Upper lobe of left lung (tissue), 6 donors: Measurements from ENCODE around the gene KRTAP9-8. TPM values are rescaled to one million over a fixed set of nuclear protein-coding genes. Genes with fewer than 3 reads are reported as not detected.

Source experiments
- ATAC-seq, 2 donors: fragments of 200-7000 bp; cut with Tn5 transposase; one replicate each; pipeline ENCODE4 v1.9.1; 2022; ENCODE audit warnings: mild to moderate bottlenecking in 2 of 2, moderate library complexity in 2 of 2; ENCODE audit not compliant: low FRiP score in 2 of 2
- DNase-seq, 2 donors: peaks; one replicate each; pipeline ENCODE4 v3.0.0-alpha.2; 2019 to 2020
- H3K27ac ChIP-seq, 4 donors: fragments of 200-600 bp; sonication (generic); one replicate each; pipeline ENCODE4 v1.5.1; 2016 to 2019
- H3K27me3 ChIP-seq, 4 donors: fragments of 200-600 bp; sonication (generic); one replicate each; pipeline ENCODE4 v1.5.1; 2017 to 2019
- H3K36me3 ChIP-seq, 4 donors: fragments of 200-600 bp; sonication (generic); one replicate each; pipeline ENCODE4 v1.5.1; 2016 to 2019
- H3K4me1 ChIP-seq, 4 donors: fragments of 200-600 bp; sonication (generic); one replicate each; pipeline ENCODE4 v1.5.1; 2018 to 2019
- H3K4me3 ChIP-seq, 4 donors: fragments of 200-600 bp; sonication (generic); one replicate each; pipeline ENCODE4 v1.5.1; 2017 to 2019; ENCODE audit warnings: mild to moderate bottlenecking in 2 of 4, moderate library complexity in 1 of 4
- H3K9me3 ChIP-seq, 4 donors: fragments of 200-600 bp; sonication (generic); one replicate each; pipeline ENCODE4 v1.5.1; 2018 to 2019
- EP300 ChIP-seq, 4 donors: sonication (generic); formaldehyde crosslinking; IDR thresholded peaks; one replicate each; pipeline ENCODE4 v1.5.1; 2017; ENCODE audit warnings: antibody characterized with exemption in 4 of 4, control low read depth in 2 of 4
- POLR2A ChIP-seq, 4 donors: fragments of 450-650 bp; IDR thresholded peaks; one replicate each; pipeline ENCODE4 v1.5.1; 2016 to 2017; ENCODE audit warnings: antibody characterized with exemption in 4 of 4, mild to moderate bottlenecking in 2 of 4
- POLR2AphosphoS5 ChIP-seq, 2 donors: sonication (generic); formaldehyde crosslinking; IDR thresholded peaks; one replicate each; pipeline ENCODE4 v1.5.1; 2017; ENCODE audit warnings: antibody characterized with exemption in 2 of 2
- WGBS, 2 donors: methylation state at CpG; one replicate each; pipeline ENCODE4 v1.1.5; 2017 to 2018; 5-methylcytosine and 5-hydroxymethylcytosine counted together
- small RNA-seq, 4 donors: library from RNA; depleted of rRNA; stranded (forward); fragments of <200 nt; gene quantifications; one replicate each; pipeline ENCODE3, GENCODE V24; 2016
- total RNA-seq, 6 donors: library from RNA; depleted of rRNA in 4 of 6; stranded (reverse); fragments of >200 nt in 4 of 6; gene quantifications; one replicate each; pipeline versions ENCODE4 v1.1.0 to v1.2.1, GENCODE V29; 2016 to 2021
- TF ChIP-seq, protein P1 (sequence below), 6 experiments: fragments of 450-650 bp in 4 of 6; fragments of 200-600 bp in 2 of 6; sonication (generic) in 2 of 6; IDR thresholded peaks; one replicate each; pipeline ENCODE4 v1.5.1; 2016 to 2019; ENCODE audit warnings: antibody characterized with exemption in 6 of 6
- donor health status: DM: no; HTN: no; CAD: no; lungs with moderate emphysema.
- donor health status: DM: no; HTN: yes; CAD: no; lungs with severe emphysema.

Gene KRTAP9-8
- total RNA-seq, 6 donors from 2014 or later = not detected

DNA sequence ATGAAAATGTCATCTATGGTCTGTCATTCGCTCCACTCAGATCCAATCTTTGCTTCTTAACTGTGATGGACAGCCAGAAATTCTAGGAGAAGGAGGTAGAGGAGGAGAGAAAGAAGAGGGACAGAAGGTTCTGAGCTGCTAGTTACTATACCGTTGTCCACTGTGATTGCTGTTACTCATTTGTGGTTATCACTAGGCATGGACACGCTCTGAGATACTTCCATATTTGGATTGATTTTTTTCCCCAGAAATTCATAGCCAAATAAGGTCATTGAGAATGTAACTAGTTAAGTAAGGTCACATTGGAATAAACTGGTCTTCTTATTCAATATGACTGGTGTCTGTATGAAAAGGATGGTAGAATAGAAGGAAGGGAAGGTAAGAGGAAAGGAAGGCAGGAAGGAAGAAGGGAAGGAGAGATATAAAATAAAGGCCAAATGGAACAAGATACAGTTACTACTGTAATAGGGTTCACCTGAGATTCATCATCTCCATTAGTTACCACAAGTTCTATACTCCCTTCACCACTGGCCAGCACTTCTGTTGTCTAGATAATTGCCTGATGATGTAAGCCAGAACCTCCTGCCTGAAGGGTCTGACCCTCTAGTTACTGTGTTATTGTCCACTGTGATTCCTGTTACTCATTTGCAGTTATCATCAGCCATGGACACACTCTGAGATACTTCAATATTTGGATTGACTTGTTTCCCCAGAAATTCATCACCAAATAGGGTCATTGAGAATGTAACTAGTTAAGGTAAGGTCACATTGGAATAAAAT, 40.6 kb downstream of the KRTAP9-8 start:
- 87 to 88% methylated on average over 3 of the region's 3 CpGs for WGBS, 2 donors
- ATAC-seq (no peak), DNase-seq (no peak)
- no peak overlapping the region for H3K27ac ChIP-seq
- TF ChIP-seq POLR2AphosphoS5 (IDR thresholded peaks at IDR 0.05) = no peak
- no peak for TF ChIP-seq EP300 (IDR thresholded peaks at IDR 0.05)
- TF ChIP-seq, protein P1, sequence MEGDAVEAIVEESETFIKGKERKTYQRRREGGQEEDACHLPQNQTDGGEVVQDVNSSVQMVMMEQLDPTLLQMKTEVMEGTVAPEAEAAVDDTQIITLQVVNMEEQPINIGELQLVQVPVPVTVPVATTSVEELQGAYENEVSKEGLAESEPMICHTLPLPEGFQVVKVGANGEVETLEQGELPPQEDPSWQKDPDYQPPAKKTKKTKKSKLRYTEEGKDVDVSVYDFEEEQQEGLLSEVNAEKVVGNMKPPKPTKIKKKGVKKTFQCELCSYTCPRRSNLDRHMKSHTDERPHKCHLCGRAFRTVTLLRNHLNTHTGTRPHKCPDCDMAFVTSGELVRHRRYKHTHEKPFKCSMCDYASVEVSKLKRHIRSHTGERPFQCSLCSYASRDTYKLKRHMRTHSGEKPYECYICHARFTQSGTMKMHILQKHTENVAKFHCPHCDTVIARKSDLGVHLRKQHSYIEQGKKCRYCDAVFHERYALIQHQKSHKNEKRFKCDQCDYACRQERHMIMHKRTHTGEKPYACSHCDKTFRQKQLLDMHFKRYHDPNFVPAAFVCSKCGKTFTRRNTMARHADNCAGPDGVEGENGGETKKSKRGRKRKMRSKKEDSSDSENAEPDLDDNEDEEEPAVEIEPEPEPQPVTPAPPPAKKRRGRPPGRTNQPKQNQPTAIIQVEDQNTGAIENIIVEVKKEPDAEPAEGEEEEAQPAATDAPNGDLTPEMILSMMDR (IDR thresholded peaks at IDR 0.05) = no peak
- no peak for TF ChIP-seq POLR2A (IDR thresholded peaks at IDR 0.05)
- H3K36me3 ChIP-seq = no peaks in the 10 kb centered on the region
- H3K4me1 ChIP-seq = no peaks in the 10 kb centered on the region
- no peak overlapping the region for H3K4me3 ChIP-seq
- no peaks in the 10 kb centered on the region for H3K9me3 ChIP-seq
- H3K27me3 ChIP-seq = no peaks in the 10 kb centered on the region

DNA sequence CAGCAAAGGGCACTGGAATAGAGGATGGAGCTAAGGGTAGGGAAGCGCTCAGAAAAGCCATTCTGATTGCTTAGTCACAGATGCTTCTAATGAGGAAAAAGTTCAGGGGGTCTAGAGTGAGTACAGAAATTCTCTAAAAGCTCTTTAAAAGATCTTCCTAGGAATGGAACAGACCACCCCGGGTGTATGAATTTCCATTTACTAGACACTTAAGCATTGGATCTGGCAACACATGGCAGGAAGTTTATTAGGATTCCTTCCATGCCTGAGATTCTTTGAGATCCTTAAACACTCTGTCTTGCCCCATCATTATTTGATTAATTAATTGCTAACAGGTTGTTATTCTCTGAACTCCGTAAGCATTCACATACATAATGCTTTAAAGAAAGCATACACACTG, 46.2 kb downstream of the KRTAP9-8 start:
- Histone ChIP-seq H3K4me3 (no peak overlapping the region), H3K36me3 (no peaks in the 10 kb centered on the region), H3K27me3 (no peaks in the 10 kb centered on the region), H3K9me3 (no peaks in the 10 kb centered on the region), H3K4me1 (no peaks in the 10 kb centered on the region), H3K27ac (no peak overlapping the region)
- 48 to 53% methylated on average over 3 of the region's 3 CpGs for WGBS, 2 donors
- no peak for ATAC-seq
- TF ChIP-seq, protein P1 (IDR thresholded peaks at IDR 0.05) = no peak
- TF ChIP-seq POLR2A (IDR thresholded peaks at IDR 0.05) (no peak), POLR2AphosphoS5 (IDR thresholded peaks at IDR 0.05) (no peak), EP300 (IDR thresholded peaks at IDR 0.05) (no peak)
- no peak for DNase-seq

- WGBS, 2 donors = 10 to 17% methylated on average over 2 of the region's 2 CpGs
- no peak overlapping the region for H3K4me3 ChIP-seq
- no peaks in the 10 kb centered on the region for H3K36me3 ChIP-seq
- TF ChIP-seq POLR2A (IDR thresholded peaks at IDR 0.05) (no peak), EP300 (IDR thresholded peaks at IDR 0.05) (no peak), POLR2AphosphoS5 (IDR thresholded peaks at IDR 0.05) (no peak)
- TF ChIP-seq, protein P1 (IDR thresholded peaks at IDR 0.05) = no peak
- no peaks in the 10 kb centered on the region for H3K27me3 ChIP-seq
- H3K4me1 ChIP-seq = no peaks in the 10 kb centered on the region
- ATAC-seq = no peak
- H3K9me3 ChIP-seq = no peaks in the 10 kb centered on the region
- no peak overlapping the region for H3K27ac ChIP-seq
- DNase-seq = no peak
Observed at GRCh38 chr17:41284546-41284945, 46.7 kb downstream of the KRTAP9-8 start.

DNA sequence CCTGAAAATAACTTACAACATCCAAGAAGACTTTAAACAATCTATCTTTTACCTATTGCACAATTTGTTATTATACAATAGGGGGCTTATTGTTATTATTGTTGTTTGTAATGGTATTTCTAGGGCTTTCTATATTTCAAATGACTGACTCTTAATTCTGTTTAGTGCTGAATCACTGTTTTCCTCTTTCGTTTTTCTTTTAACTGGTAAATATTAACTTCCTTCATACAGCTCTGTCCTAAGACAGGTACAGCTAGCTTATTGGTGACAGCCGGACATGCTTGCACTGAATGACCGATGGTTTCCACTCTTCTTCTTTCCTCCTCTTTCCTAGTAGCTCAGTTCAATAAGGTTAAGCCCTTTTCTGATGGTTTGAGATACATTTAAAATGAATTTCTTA, 49.3 kb downstream of the KRTAP9-8 start:
- WGBS, 2 donors = 76 to 80% methylated on average over 3 of the region's 3 CpGs
- H3K27ac ChIP-seq = no peak overlapping the region
- no peak for ATAC-seq
- DNase-seq = no peak
- no peaks in the 10 kb centered on the region for H3K36me3 ChIP-seq
- no peak overlapping the region for H3K4me3 ChIP-seq
- no peaks in the 10 kb centered on the region for H3K4me1 ChIP-seq
- H3K9me3 ChIP-seq = no peaks in the 10 kb centered on the region
- TF ChIP-seq POLR2AphosphoS5 (IDR thresholded peaks at IDR 0.05) = no peak
- TF ChIP-seq, protein P1 (IDR thresholded peaks at IDR 0.05) = no peak
- no peak for TF ChIP-seq POLR2A (IDR thresholded peaks at IDR 0.05)
- no peak for TF ChIP-seq EP300 (IDR thresholded peaks at IDR 0.05)
- no peaks in the 10 kb centered on the region for H3K27me3 ChIP-seq

Small RNAs within 50 kb of the gene (small RNA-seq; reads per million reads assigned to genes)
- gene KRTAP9-10P = 0 reads per million in 4 donors

Other genes with a start within 250 kb of the KRTAP9-8 start
- not detected for gene KRTAP3-3, start 243.8 kb upstream of the KRTAP9-8 start, total RNA-seq
- not detected for gene KRTAP3-2, start 238.1 kb upstream of the KRTAP9-8 start, total RNA-seq
- not detected for gene KRTAP3-1, start 228.9 kb upstream of the KRTAP9-8 start, total RNA-seq
- not detected for gene KRTAP1-5, start 210.8 kb upstream of the KRTAP9-8 start, total RNA-seq
- not detected for gene KRTAP1-4, start 207.8 kb upstream of the KRTAP9-8 start, total RNA-seq
- not detected for gene KRTAP1-3, start 203.1 kb upstream of the KRTAP9-8 start, total RNA-seq
- gene KRTAP1-1, start 196.5 kb upstream of the KRTAP9-8 start, total RNA-seq = not detected
- gene KRTAP2-1, start 190.7 kb upstream of the KRTAP9-8 start, total RNA-seq = not detected
- not detected for gene KRTAP2-2, start 182.8 kb upstream of the KRTAP9-8 start, total RNA-seq
- gene KRTAP2-3, start 177.9 kb upstream of the KRTAP9-8 start, total RNA-seq = not detected
- gene KRTAP2-4, start 172.1 kb upstream of the KRTAP9-8 start, total RNA-seq = not detected
- not detected for gene KRTAP4-7, start 153.8 kb upstream of the KRTAP9-8 start, total RNA-seq
- not detected for gene KRTAP4-8, start 139.9 kb upstream of the KRTAP9-8 start, total RNA-seq
- not detected for gene KRTAP4-16, start 135.8 kb upstream of the KRTAP9-8 start, total RNA-seq
- gene KRTAP4-9, start 132.6 kb upstream of the KRTAP9-8 start, total RNA-seq = not detected
- not detected for gene KRTAP4-11, start 119.6 kb upstream of the KRTAP9-8 start, total RNA-seq
- gene KRTAP4-12, start 113.8 kb upstream of the KRTAP9-8 start, total RNA-seq = not detected
- not detected for gene KRTAP4-6, start 97.5 kb upstream of the KRTAP9-8 start, total RNA-seq
- not detected for gene KRTAP4-5, start 88.2 kb upstream of the KRTAP9-8 start, total RNA-seq
- not detected for gene KRTAP4-4, start 77.3 kb upstream of the KRTAP9-8 start, total RNA-seq
- not detected for gene KRTAP4-3, start 69.8 kb upstream of the KRTAP9-8 start, total RNA-seq
- not detected for gene KRTAP4-2, start 59.8 kb upstream of the KRTAP9-8 start, total RNA-seq
- not detected for gene KRTAP4-1, start 53.1 kb upstream of the KRTAP9-8 start, total RNA-seq
- gene KRTAP9-1, start 48.1 kb upstream of the KRTAP9-8 start, total RNA-seq = not detected
- not detected for gene KRTAP9-2, start 11.4 kb upstream of the KRTAP9-8 start, total RNA-seq
- gene KRTAP9-3, start 5.5 kb upstream of the KRTAP9-8 start, total RNA-seq = not detected
- not detected for gene KRTAP9-4, start 11.7 kb downstream of the KRTAP9-8 start, total RNA-seq
- not detected for gene KRTAP9-9, start 17.4 kb downstream of the KRTAP9-8 start, total RNA-seq
- not detected for gene KRTAP9-6, start 27.4 kb downstream of the KRTAP9-8 start, total RNA-seq
- gene KRTAP9-7, start 37.7 kb downstream of the KRTAP9-8 start, total RNA-seq = not detected
- not detected for gene KRTAP29-1, start 64.9 kb downstream of the KRTAP9-8 start, total RNA-seq
- not detected for gene KRTAP16-1, start 71.3 kb downstream of the KRTAP9-8 start, total RNA-seq
- not detected for gene KRTAP17-1, start 77.7 kb downstream of the KRTAP9-8 start, total RNA-seq
- gene KRT33A, start 112.8 kb downstream of the KRTAP9-8 start, total RNA-seq = not detected
- not detected for gene KRT33B, start 131.8 kb downstream of the KRTAP9-8 start, total RNA-seq
- not detected for gene KRT34, start 144.3 kb downstream of the KRTAP9-8 start, total RNA-seq
- gene KRT31, start 159.6 kb downstream of the KRTAP9-8 start, total RNA-seq = not detected
- not detected for gene KRT37, start 186.6 kb downstream of the KRTAP9-8 start, total RNA-seq
- gene KRT38, start 203.0 kb downstream of the KRTAP9-8 start, total RNA-seq = not detected
- not detected for gene KRT32, start 229.4 kb downstream of the KRTAP9-8 start, total RNA-seq
- not detected for gene KRT35, start 243.2 kb downstream of the KRTAP9-8 start, total RNA-seq